Ishikawa (cell line): ENCODE measurements around the gene ZGRF1.

Experiments
- CEBPB ChIP-seq: IDR thresholded peaks from 2 replicates; pipeline ENCODE4 v1.6.1; 2012
- CREB1 ChIP-seq: IDR thresholded peaks from 2 replicates; pipeline ENCODE4 v1.6.1; 2012; ENCODE audit warnings: low read depth
- EGR1 ChIP-seq: IDR thresholded peaks from 2 replicates; pipeline ENCODE4 v1.6.1; 2012
- EP300 ChIP-seq: IDR thresholded peaks from 2 replicates; pipeline ENCODE4 v1.6.1; 2012; ENCODE audit warnings: borderline replicate concordance
- FOXM1 ChIP-seq: IDR thresholded peaks from 2 replicates; pipeline ENCODE4 v1.6.1; 2012; ENCODE audit warnings: low read depth, borderline replicate concordance
- MAX ChIP-seq: IDR thresholded peaks from 2 replicates; pipeline ENCODE4 v1.6.1; 2012
- NFIC ChIP-seq: IDR thresholded peaks from 2 replicates; pipeline ENCODE4 v1.6.1; 2012
- RAD21 ChIP-seq: IDR thresholded peaks from 2 replicates; pipeline ENCODE4 v1.6.1; 2012; ENCODE audit warnings: low read depth
- REST ChIP-seq: IDR thresholded peaks from 2 replicates; pipeline ENCODE4 v1.6.1; 2012; ENCODE audit warnings: low read depth, mild to moderate bottlenecking
- TAF1 ChIP-seq: IDR thresholded peaks from 2 replicates; pipeline ENCODE4 v1.6.1; 2012; ENCODE audit warnings: low read depth, mild to moderate bottlenecking
- TCF12 ChIP-seq: IDR thresholded peaks from 2 replicates; pipeline ENCODE4 v1.6.1; 2012; ENCODE audit warnings: low read depth
- TEAD4 ChIP-seq: IDR thresholded peaks from 2 replicates; pipeline ENCODE4 v1.6.1; 2012
- USF1 ChIP-seq: IDR thresholded peaks from 2 replicates; pipeline ENCODE4 v1.6.1; 2012
- YY1 ChIP-seq: IDR thresholded peaks from 2 replicates; pipeline ENCODE4 v1.6.1; 2012; ENCODE audit warnings: low read depth
- ZBTB7A ChIP-seq: IDR thresholded peaks from 2 replicates; pipeline ENCODE4 v1.6.1; 2012; ENCODE audit warnings: low read depth

ZGRF1 gene

GRCh38 chr4:112655270-112655669 is 18.6 kb upstream of the ZGRF1 start:
- TF ChIP-seq USF1 (no peak), ZBTB7A (no peak), RAD21 (no peak), EP300 (no peak), MAX (no peak), FOXM1 (no peak), TAF1 (no peak), EGR1 (no peak), YY1 (no peak), CREB1 (no peak), NFIC (no peak), TCF12 (no peak), TEAD4 (no peak), REST (no peak)

GRCh38 chr4:112652216-112652615 is 15.5 kb upstream of the ZGRF1 start:
- TF ChIP-seq REST = no peak

- TF ChIP-seq ZBTB7A = no peak
- no peak for TF ChIP-seq REST
- no peak for TF ChIP-seq FOXM1
- TF ChIP-seq USF1 = no peak
- TF ChIP-seq CEBPB = no peak
- TF ChIP-seq TCF12 = no peak
- TF ChIP-seq TAF1 = no peak
- no peak for TF ChIP-seq NFIC
- TF ChIP-seq MAX = no peak
- TF ChIP-seq EP300 = no peak
Observed at GRCh38 chr4:112651641-112652040, 14.9 kb upstream of the ZGRF1 start.

GRCh38 chr4:112650332-112650731 is 13.6 kb upstream of the ZGRF1 start:
- TF ChIP-seq CREB1 = no peak
- no peak for TF ChIP-seq TCF12
- no peak for TF ChIP-seq REST
- no peak for TF ChIP-seq CEBPB
- no peak for TF ChIP-seq USF1
